Neural cell (in vitro differentiated cells): ENCODE results near the gene ADGRB2. TPM values are rescaled to one million over a fixed set of nuclear protein-coding genes. Genes with fewer than 3 reads are reported as not detected.

Experiments
- H2AFZ ChIP-seq: fragments of 200-600, 300-800 bp; sonication (generic), shearing (Covaris generic); 2 replicates; pipeline ENCODE4 v1.6.0; 2014; ENCODE audit warnings: low read depth, mild to moderate bottlenecking, antibody characterized with exemption, low read length, moderate library complexity
- H3F3A ChIP-seq: fragments of 200-600 bp; shearing (Covaris generic); 2 replicates; pipeline ENCODE4 v1.6.1; 2016; ENCODE audit warnings: mild to moderate bottlenecking, moderate library complexity, mixed read lengths, antibody characterized with exemption, low read length; ENCODE audit not compliant: insufficient read depth, poor library complexity, severe bottlenecking
- H3K27ac ChIP-seq: fragments of 200-600, 300-800 bp; sonication (generic), shearing (Covaris generic); 2 replicates; pipeline ENCODE4 v1.5.1; 2014; ENCODE audit warnings: mild to moderate bottlenecking, low read length, moderate library complexity
- H3K27me3 ChIP-seq: fragments of 300-800, 200-600 bp; sonication (generic), shearing (Covaris generic); 2 replicates; pipeline ENCODE4 v1.6.0; 2014; ENCODE audit warnings: mild to moderate bottlenecking, low read depth, low read length, moderate library complexity; ENCODE audit not compliant: insufficient read depth
- H3K36me3 ChIP-seq: fragments of 300-800, 200-600 bp; sonication (generic), shearing (Covaris generic); 2 replicates; pipeline ENCODE4 v1.5.1; 2014; ENCODE audit warnings: mild to moderate bottlenecking, antibody characterized with exemption, low read length, moderate library complexity; ENCODE audit not compliant: insufficient read depth
- H3K4me2 ChIP-seq: fragments of 300-800, 200-600 bp; sonication (generic), shearing (Covaris generic); 2 replicates; pipeline ENCODE4 v1.6.0; 2014; ENCODE audit warnings: mild to moderate bottlenecking, low read length
- H3K4me3 ChIP-seq: fragments of 300-800, 200-600 bp; sonication (generic), shearing (Covaris generic); 2 replicates; pipeline ENCODE4 v1.5.1; 2014; ENCODE audit warnings: mild to moderate bottlenecking, low read length, moderate library complexity
- H3K79me2 ChIP-seq: fragments of 200-600 bp; shearing (Covaris generic); replicated peaks from 2 replicates; pipeline ENCODE4 v1.6.0; 2014; ENCODE audit warnings: mild to moderate bottlenecking, low read length, moderate library complexity; ENCODE audit not compliant: insufficient read depth
- H3K9ac ChIP-seq: fragments of 300-800, 200-600 bp; sonication (generic), shearing (Covaris generic); 2 replicates; pipeline ENCODE4 v1.6.1; 2016; ENCODE audit warnings: mild to moderate bottlenecking, low read length, mixed read lengths
- H3K9me2 ChIP-seq: fragments of 200-600 bp; shearing (Covaris generic); 2 replicates; pipeline ENCODE4 v1.6.1; 2016; ENCODE audit warnings: mild to moderate bottlenecking, low read length, mixed read lengths; ENCODE audit not compliant: insufficient read depth
- H3K9me3 ChIP-seq: fragments of 200-600, 300-800 bp; sonication (generic), shearing (Covaris generic); 2 replicates; pipeline ENCODE4 v1.6.1; 2016; ENCODE audit warnings: mild to moderate bottlenecking, mixed run types, low read length, moderate library complexity, mixed read lengths
- H4K20me1 ChIP-seq: fragments of 200-600 bp; shearing (Covaris generic); 2 replicates; pipeline ENCODE4 v1.6.1; 2016; ENCODE audit warnings: mild to moderate bottlenecking, mixed run types; ENCODE audit not compliant: insufficient read depth
- CTCF ChIP-seq: fragments of 450-650 bp; IDR thresholded peaks from 2 replicates; pipeline ENCODE4 v1.5.1; 2014; ENCODE audit warnings: antibody characterized with exemption, mild to moderate bottlenecking, moderate library complexity; ENCODE audit not compliant: poor library complexity, severe bottlenecking
- EP300 ChIP-seq: fragments of 450-650 bp; conservative IDR thresholded peaks from 2 replicates; pipeline ENCODE4 v1.6.1; 2014; ENCODE audit warnings: antibody characterized with exemption, mild to moderate bottlenecking, moderate library complexity; ENCODE audit not compliant: poor library complexity, severe bottlenecking
- EZH2 ChIP-seq: fragments of 200-600, 300-800 bp; shearing (Covaris generic), sonication (generic); IDR thresholded peaks from 2 replicates; pipeline ENCODE4 v1.6.1; 2014; ENCODE audit warnings: antibody characterized with exemption, low read length, borderline replicate concordance, mild to moderate bottlenecking; ENCODE audit not compliant: insufficient read depth, poor library complexity, severe bottlenecking
- MXI1 ChIP-seq: fragments of 450-650 bp; conservative IDR thresholded peaks from 2 replicates; pipeline ENCODE4 v1.6.1; 2014; ENCODE audit warnings: antibody characterized with exemption, mild to moderate bottlenecking; ENCODE audit not compliant: poor library complexity, severe bottlenecking
- POLR2AphosphoS5 ChIP-seq: IDR thresholded peaks from 2 replicates; pipeline ENCODE4 v1.6.1; 2012
- RAD21 ChIP-seq: fragments of 450-650 bp; conservative IDR thresholded peaks from 2 replicates; pipeline ENCODE4 v1.6.1; 2014; ENCODE audit warnings: antibody characterized with exemption, mild to moderate bottlenecking, moderate library complexity
- REST ChIP-seq: IDR thresholded peaks from 2 replicates; pipeline ENCODE4 v1.6.1; 2012; ENCODE audit warnings: borderline replicate concordance
- SMC3 ChIP-seq: fragments of 450-650 bp; conservative IDR thresholded peaks from 2 replicates; pipeline ENCODE4 v1.6.1; 2014; ENCODE audit warnings: antibody characterized with exemption, mild to moderate bottlenecking, moderate library complexity; ENCODE audit not compliant: poor library complexity
- TAF1 ChIP-seq: IDR thresholded peaks from 2 replicates; pipeline ENCODE4 v1.6.1; 2012; ENCODE audit warnings: low read depth
- polyA plus RNA-seq: library from polyadenylated mRNA; depleted of rRNA; stranded (reverse); fragments of >200 nt; gene quantifications from 2 replicates; pipeline ENCODE4 v1.2.3, GENCODE V29; 2014

ADGRB2 gene
- polyA plus RNA-seq, 1 donor from 2014 or later: 45.0 TPM

- no peak overlapping the region for H3K27ac ChIP-seq
- H3K4me2 ChIP-seq: no peak overlapping the region
- no peaks in the 10 kb centered on the region for H3F3A ChIP-seq
- no peak overlapping the region for H3K9ac ChIP-seq
- H3K4me3 ChIP-seq: no peak overlapping the region
- no peak overlapping the region for H2AFZ ChIP-seq
- no peaks in the 10 kb centered on the region for H4K20me1 ChIP-seq
- no peaks in the 10 kb centered on the region for H3K27me3 ChIP-seq
- no peaks in the 10 kb centered on the region for H3K9me2 ChIP-seq
- H3K79me2 ChIP-seq: no peaks in the 10 kb centered on the region
- TF ChIP-seq SMC3 (no peak), EZH2 (no peak), REST (no peak), EP300 (no peak), RAD21 (no peak), TAF1 (no peak), MXI1 (no peak), POLR2AphosphoS5 (no peak), CTCF (no peak)
- no peaks in the 10 kb centered on the region for H3K36me3 ChIP-seq
- H3K9me3 ChIP-seq: no peaks in the 10 kb centered on the region
These were observed 31.3 kb downstream of the ADGRB2 start for GRCh38 chr1:31732751-31733289.

- Histone ChIP-seq H3K27ac (no peak overlapping the region), H3K9me2 (no peaks in the 10 kb centered on the region)
- TF ChIP-seq SMC3 (no peak), MXI1 (no peak), TAF1 (no peak), POLR2AphosphoS5 (no peak), RAD21 (no peak), REST (no peak), EZH2 (no peak), CTCF (no peak), EP300 (no peak)
These were observed 31.8 kb downstream of the ADGRB2 start for GRCh38 chr1:31732343-31732742.

More at GRCh38 chr1:31732343-31732742, 31.8 kb downstream of the ADGRB2 start:
- no peaks in the 10 kb centered on the region for H3K79me2 ChIP-seq
- no peak overlapping the region for H3K4me3 ChIP-seq
- no peak overlapping the region for H3K9ac ChIP-seq
- H2AFZ ChIP-seq: no peak overlapping the region
- H3K4me2 ChIP-seq: no peak overlapping the region
- no peaks in the 10 kb centered on the region for H3K36me3 ChIP-seq
- H3F3A ChIP-seq: no peaks in the 10 kb centered on the region
- H4K20me1 ChIP-seq: no peaks in the 10 kb centered on the region
- no peaks in the 10 kb centered on the region for H3K9me3 ChIP-seq
- H3K27me3 ChIP-seq: no peaks in the 10 kb centered on the region
